ENCODE data around the gene FRMD3.

FRMD3 gene

GRCh38 chr9:83270116-83270515 is 268.1 kb downstream of the FRMD3 start:
- no peak for DNase-seq

GRCh38 chr9:83267741-83268140 is 270.5 kb downstream of the FRMD3 start:
- DNase-seq, result no peak

GRCh38 chr9:83266666-83267496 is 271.3 kb downstream of the FRMD3 start:
- no peak for DNase-seq

GRCh38 chr9:83266331-83266665 is 271.9 kb downstream of the FRMD3 start:
- DNase-seq, result no peak

GRCh38 chr9:83264315-83264714 is 273.9 kb downstream of the FRMD3 start:
- no peak for DNase-seq

- DNase-seq, result no peak
These were observed 278.6 kb downstream of the FRMD3 start for GRCh38 chr9:83259558-83259957.

GRCh38 chr9:83257937-83258891 is 280.0 kb downstream of the FRMD3 start:
- DNase-seq, result no peak

GRCh38 chr9:83247732-83248131 is 290.5 kb downstream of the FRMD3 start:
- no peak for DNase-seq

- no peak for DNase-seq
These were observed 292.1 kb downstream of the FRMD3 start for GRCh38 chr9:83245979-83246659.

GRCh38 chr9:83242066-83242465 is 296.1 kb downstream of the FRMD3 start:
- no peak for DNase-seq

- DNase-seq, result no peak
These were observed 297.5 kb downstream of the FRMD3 start for GRCh38 chr9:83240671-83241070.

GRCh38 chr9:83239747-83240146 is 298.5 kb downstream of the FRMD3 start:
- DNase-seq, result no peak

- DNase-seq, result no peak
These were observed 299.1 kb downstream of the FRMD3 start for GRCh38 chr9:83238871-83239640.

GRCh38 chr9:83236029-83236696 is 302.0 kb downstream of the FRMD3 start:
- no peak for DNase-seq

GRCh38 chr9:83235526-83235925 is 302.7 kb downstream of the FRMD3 start:
- DNase-seq, result no peak

- DNase-seq, result no peak
These were observed 303.7 kb downstream of the FRMD3 start for GRCh38 chr9:83234541-83234940.

GRCh38 chr9:83233647-83234046 is 304.6 kb downstream of the FRMD3 start:
- DNase-seq, result no peak

GRCh38 chr9:83231039-83231438 is 307.2 kb downstream of the FRMD3 start:
- DNase-seq, result no peak

GRCh38 chr9:83220730-83221129 is 317.5 kb downstream of the FRMD3 start:
- DNase-seq, result no peak

GRCh38 chr9:83219924-83220438 is 318.2 kb downstream of the FRMD3 start:
- DNase-seq, result no peak

- no peak for DNase-seq
These were observed 318.9 kb downstream of the FRMD3 start for GRCh38 chr9:83219154-83219923.
